Esophagus muscularis mucosa (tissue), 3 donors: ENCODE results near the gene TBC1D2.

Experiments used
- POLR2A ChIP-seq: fragments of 450-650 bp; IDR thresholded peaks from one replicate; pipeline ENCODE4 v1.6.1; 2017; ENCODE audit warnings: antibody characterized with exemption, moderate library complexity, mild to moderate bottlenecking, low read depth
- TF ChIP-seq, protein P1 (sequence below), 3 experiments: fragments of 200-600 bp in 2 of 3; fragments of 450-650 bp in 1 of 3; sonication (generic) in 2 of 3; IDR thresholded peaks; one replicate each; pipeline ENCODE4 v1.5.1; 2017 to 2019; ENCODE audit warnings: antibody characterized with exemption in 3 of 3, mild to moderate bottlenecking in 2 of 3, moderate library complexity in 1 of 3

DNA sequence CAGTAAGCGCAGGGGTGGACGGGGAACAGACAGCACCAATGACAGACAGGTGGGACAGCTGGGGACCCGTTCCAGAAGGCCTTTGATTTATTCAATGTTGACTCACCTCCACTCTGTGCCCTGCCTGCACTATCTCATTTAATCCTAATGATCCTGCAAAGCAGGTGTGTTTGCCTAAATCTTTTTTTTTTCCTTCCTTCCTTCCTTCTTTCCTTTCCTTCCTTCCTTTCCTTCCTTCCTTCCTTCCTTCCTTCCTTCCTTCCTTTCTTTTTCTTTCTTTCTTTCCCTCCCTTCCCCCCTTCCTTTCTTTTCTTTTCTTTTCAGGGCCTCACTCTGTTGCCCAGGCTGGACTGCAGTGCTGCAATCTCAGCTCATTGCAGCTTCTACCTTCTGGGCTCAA is 45.9 kb downstream of the TBC1D2 start:
- TF ChIP-seq, protein P1, sequence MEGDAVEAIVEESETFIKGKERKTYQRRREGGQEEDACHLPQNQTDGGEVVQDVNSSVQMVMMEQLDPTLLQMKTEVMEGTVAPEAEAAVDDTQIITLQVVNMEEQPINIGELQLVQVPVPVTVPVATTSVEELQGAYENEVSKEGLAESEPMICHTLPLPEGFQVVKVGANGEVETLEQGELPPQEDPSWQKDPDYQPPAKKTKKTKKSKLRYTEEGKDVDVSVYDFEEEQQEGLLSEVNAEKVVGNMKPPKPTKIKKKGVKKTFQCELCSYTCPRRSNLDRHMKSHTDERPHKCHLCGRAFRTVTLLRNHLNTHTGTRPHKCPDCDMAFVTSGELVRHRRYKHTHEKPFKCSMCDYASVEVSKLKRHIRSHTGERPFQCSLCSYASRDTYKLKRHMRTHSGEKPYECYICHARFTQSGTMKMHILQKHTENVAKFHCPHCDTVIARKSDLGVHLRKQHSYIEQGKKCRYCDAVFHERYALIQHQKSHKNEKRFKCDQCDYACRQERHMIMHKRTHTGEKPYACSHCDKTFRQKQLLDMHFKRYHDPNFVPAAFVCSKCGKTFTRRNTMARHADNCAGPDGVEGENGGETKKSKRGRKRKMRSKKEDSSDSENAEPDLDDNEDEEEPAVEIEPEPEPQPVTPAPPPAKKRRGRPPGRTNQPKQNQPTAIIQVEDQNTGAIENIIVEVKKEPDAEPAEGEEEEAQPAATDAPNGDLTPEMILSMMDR (IDR thresholded peaks at IDR 0.05): no peak
- TF ChIP-seq POLR2A: no peak
